ENCODE results near the gene SMIM10L2A. TPM values are rescaled to one million over a fixed set of nuclear protein-coding genes. Genes with fewer than 3 reads are reported as not detected.

SMIM10L2A gene
- total and polyA plus RNA-seq, 10 of the 15 experiments (the other 5 are each of a cell fraction or from before 2014, with no cell fraction given): 0.02 to 0.05 (median 0.03) TPM; not detected in 7

GRCh38 chrX:135435139-135435922 lies 13.6 kb downstream of the SMIM10L2A start:
- TF ChIP-seq NR2C2 (IDR thresholded peaks at IDR 0.05; ENCODE audit: borderline replicate concordance, control insufficient read depth, insufficient read length, low read depth): no peak
- no peak for TF ChIP-seq STAT3 (IDR thresholded peaks at IDR 0.05; ENCODE audit: low read depth, low read length)
- POLR2A ChIA-PET: no interaction called here
- ATAC-seq: no peak

GRCh38 chrX:135435933-135436332 lies 14.2 kb downstream of the SMIM10L2A start:
- in situ Hi-C loops (cut with MboI): no loop called here
- Histone ChIP-seq H3K9ac (ENCODE audit: control insufficient read depth, insufficient read depth, low read length) (no peak overlapping the region), H3K79me2 (ENCODE audit: control insufficient read depth, insufficient read depth, low read length) (no peaks in the 10 kb centered on the region), H3K36me3 (ENCODE audit: control insufficient read depth in 2 of 2, insufficient read depth in 2 of 2, low read length in 1 of 2) (no peaks in the 10 kb centered on the region), H3K4me3 (no peak overlapping the region), H3K9me3 (replicated peaks; ENCODE audit: control insufficient read depth, insufficient read depth, low read length) (no peaks in the 10 kb centered on the region; the same call in 2 of the 3 replicates), H2AFZ (ENCODE audit: control insufficient read depth, low read depth, low read length) (no peak overlapping the region), H4K20me1 (ENCODE audit: control insufficient read depth, insufficient read depth) (no peaks in the 10 kb centered on the region), H3K4me1 (ENCODE audit: control insufficient read depth, insufficient read depth, low read length) (no peaks in the 10 kb centered on the region), H3K27me3 (replicated peaks in 1 of 2; ENCODE audit: control insufficient read depth in 2 of 2, insufficient read depth in 2 of 2, low read length in 1 of 2) (no peaks in the 10 kb centered on the region), H3K4me2 (ENCODE audit: control insufficient read depth, insufficient read depth) (no peak overlapping the region), H3K27ac (ENCODE audit: control insufficient read depth, insufficient read depth) (no peak overlapping the region)
- no peak for DNase-seq (ENCODE audit: low read depth, low spot score)
- SMC1A ChIA-PET (ENCODE audit: uncharacterized antibody, unreplicated experiment): no interaction called here
- RAD21 ChIA-PET (ENCODE audit: unreplicated experiment): no interaction called here
- FAIRE-seq: no peak
- no peak for ATAC-seq
- BruUV-seq (replicated peaks): no TSS peak
- POLR2A ChIA-PET: no interaction called here
- WGBS (ENCODE audit: insufficient coverage, insufficient replicate concordance, low lambda C conversion rate, missing lambda C conversion rate): 71% methylated on average over 23 of the region's 23 CpGs
- intact Hi-C loops (cut with micrococcal nuclease; ENCODE audit: unreplicated experiment): no loop called here
- TF ChIP-seq GATAD2B (conservative IDR thresholded peaks at IDR 0.05; ENCODE audit: low read depth) (no peak), MYB (IDR thresholded peaks at IDR 0.05; ENCODE audit: borderline replicate concordance, low read depth, low read length) (no peak), SIX5 (IDR thresholded peaks at IDR 0.05; ENCODE audit: low read depth, low read length, severe bottlenecking) (no peak), CHD2 (IDR thresholded peaks at IDR 0.05; ENCODE audit: borderline replicate concordance, low read depth, low read length) (no peak), ZNF217 (IDR thresholded peaks at IDR 0.05) (no peak), MYC (IDR thresholded peaks at IDR 0.05; ENCODE audit: insufficient read depth, insufficient read length, insufficient replicate concordance, low read length, severe bottlenecking) (no peak), CBFB (IDR thresholded peaks at IDR 0.05; ENCODE audit: low read depth) (no peak)
- TF ChIP-seq, protein P1, sequence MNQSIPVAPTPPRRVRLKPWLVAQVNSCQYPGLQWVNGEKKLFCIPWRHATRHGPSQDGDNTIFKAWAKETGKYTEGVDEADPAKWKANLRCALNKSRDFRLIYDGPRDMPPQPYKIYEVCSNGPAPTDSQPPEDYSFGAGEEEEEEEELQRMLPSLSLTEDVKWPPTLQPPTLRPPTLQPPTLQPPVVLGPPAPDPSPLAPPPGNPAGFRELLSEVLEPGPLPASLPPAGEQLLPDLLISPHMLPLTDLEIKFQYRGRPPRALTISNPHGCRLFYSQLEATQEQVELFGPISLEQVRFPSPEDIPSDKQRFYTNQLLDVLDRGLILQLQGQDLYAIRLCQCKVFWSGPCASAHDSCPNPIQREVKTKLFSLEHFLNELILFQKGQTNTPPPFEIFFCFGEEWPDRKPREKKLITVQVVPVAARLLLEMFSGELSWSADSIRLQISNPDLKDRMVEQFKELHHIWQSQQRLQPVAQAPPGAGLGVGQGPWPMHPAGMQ (IDR thresholded peaks at IDR 0.05; ENCODE audit: borderline replicate concordance): no peak
- TF ChIP-seq, protein P2, sequence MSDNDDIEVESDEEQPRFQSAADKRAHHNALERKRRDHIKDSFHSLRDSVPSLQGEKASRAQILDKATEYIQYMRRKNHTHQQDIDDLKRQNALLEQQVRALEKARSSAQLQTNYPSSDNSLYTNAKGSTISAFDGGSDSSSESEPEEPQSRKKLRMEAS (IDR thresholded peaks at IDR 0.05; ENCODE audit: low read depth, low read length): no peak
- CTCF ChIA-PET: interaction anchor here (0.6 kb wide), 1 partner anchor 86 kb away, joined by 4 read pairs; no protein-coding TSS in a partner anchor

More at GRCh38 chrX:135435139-135435922, 13.6 kb downstream of the SMIM10L2A start:
- no peak overlapping the region for H3K27ac ChIP-seq (ENCODE audit: control insufficient read depth, insufficient read depth)
- ChIA-PET RAD21 (ENCODE audit: unreplicated experiment) (no interaction called here), CTCF (interaction anchor here (0.6 kb wide), 1 partner anchor 85 kb away, joined by 4 read pairs; no protein-coding TSS in a partner anchor), SMC1A (ENCODE audit: uncharacterized antibody, unreplicated experiment) (no interaction called here)
- in situ Hi-C loops (cut with MboI) (no loop called here), intact Hi-C loops (cut with micrococcal nuclease; ENCODE audit: unreplicated experiment) (no loop called here)
- H3K9me3 ChIP-seq (replicated peaks; ENCODE audit: control insufficient read depth, insufficient read depth, low read length): no peaks in the 10 kb centered on the region; the same call in 2 of the 3 replicates
- no peaks in the 10 kb centered on the region for H4K20me1 ChIP-seq (ENCODE audit: control insufficient read depth, insufficient read depth)
- H3K27me3 ChIP-seq (replicated peaks in 1 of 2; ENCODE audit: control insufficient read depth in 2 of 2, insufficient read depth in 2 of 2, low read length in 1 of 2): no peaks in the 10 kb centered on the region; a peak in 1 of 4 replicates
- no peak overlapping the region for H3K4me3 ChIP-seq
- H3K4me2 ChIP-seq (ENCODE audit: control insufficient read depth, insufficient read depth): no peak overlapping the region
- DNase-seq (ENCODE audit: low read depth, low spot score) (no peak), FAIRE-seq (no peak)
- no peaks in the 10 kb centered on the region for H3K4me1 ChIP-seq (ENCODE audit: control insufficient read depth, insufficient read depth, low read length)
- no TSS peak for BruUV-seq (replicated peaks)
- H2AFZ ChIP-seq (ENCODE audit: control insufficient read depth, low read depth, low read length): no peak overlapping the region
- no peaks in the 10 kb centered on the region for H3K36me3 ChIP-seq (ENCODE audit: control insufficient read depth in 2 of 2, insufficient read depth in 2 of 2, low read length in 1 of 2)
- no peak overlapping the region for H3K9ac ChIP-seq (ENCODE audit: control insufficient read depth, insufficient read depth, low read length)
- 61% methylated on average over 31 of the region's 31 CpGs for WGBS (ENCODE audit: insufficient coverage, insufficient replicate concordance, low lambda C conversion rate, missing lambda C conversion rate)
- no peaks in the 10 kb centered on the region for H3K79me2 ChIP-seq (ENCODE audit: control insufficient read depth, insufficient read depth, low read length)
